ENCODE results near the gene PTPRZ1. TPM values are rescaled to one million over a fixed set of nuclear protein-coding genes. Genes with fewer than 3 reads are reported as not detected.

Gene PTPRZ1
- total RNA-seq, 1 donor from 2014 or later = 1.9 TPM

DNA sequence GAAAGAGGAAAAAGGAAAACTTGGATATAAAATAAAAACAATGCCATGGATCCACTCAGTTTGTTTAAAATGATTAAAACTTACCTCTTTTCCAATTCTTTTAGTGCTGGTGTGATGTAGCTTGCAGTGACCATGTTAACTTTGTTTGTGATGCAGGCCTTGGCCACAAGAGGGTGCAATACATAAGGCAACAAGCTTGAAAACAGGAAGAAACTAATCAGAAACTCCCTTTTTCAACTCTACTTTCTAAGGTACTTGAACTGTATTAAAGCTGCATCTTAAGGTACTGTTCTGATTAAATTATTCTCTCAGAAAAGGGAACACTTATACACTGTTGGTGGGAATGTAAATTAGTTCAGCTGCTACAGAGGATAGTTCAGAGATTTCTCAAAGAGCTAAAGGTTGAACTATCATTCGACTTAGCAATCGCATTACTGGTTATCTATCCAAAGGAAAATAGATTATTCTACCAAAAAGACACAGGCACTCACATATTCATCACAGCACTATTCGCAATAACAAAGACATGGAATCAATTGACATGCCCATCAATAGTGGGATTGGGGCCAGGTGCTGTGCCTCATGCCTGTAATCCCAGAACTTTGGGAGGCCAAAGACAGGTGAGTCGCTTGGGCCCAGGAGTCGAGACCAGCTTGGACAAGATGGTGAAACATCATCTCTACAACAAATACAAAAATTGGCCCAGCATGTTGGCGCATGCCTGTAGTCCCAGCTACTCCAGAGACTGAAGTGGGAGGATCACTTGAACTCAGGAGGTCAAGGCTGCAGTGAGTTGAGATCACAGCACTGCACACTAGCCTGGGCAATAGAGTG lies 220.2 kb downstream of the PTPRZ1 start:
- peaks cover 11% of the 10 kb centered on the region for H3K36me3 ChIP-seq
- intact Hi-C loops (cut with DNase I) = no loop called here
- peak; percentile 50 for DNase-seq
- TF ChIP-seq, protein P1, sequence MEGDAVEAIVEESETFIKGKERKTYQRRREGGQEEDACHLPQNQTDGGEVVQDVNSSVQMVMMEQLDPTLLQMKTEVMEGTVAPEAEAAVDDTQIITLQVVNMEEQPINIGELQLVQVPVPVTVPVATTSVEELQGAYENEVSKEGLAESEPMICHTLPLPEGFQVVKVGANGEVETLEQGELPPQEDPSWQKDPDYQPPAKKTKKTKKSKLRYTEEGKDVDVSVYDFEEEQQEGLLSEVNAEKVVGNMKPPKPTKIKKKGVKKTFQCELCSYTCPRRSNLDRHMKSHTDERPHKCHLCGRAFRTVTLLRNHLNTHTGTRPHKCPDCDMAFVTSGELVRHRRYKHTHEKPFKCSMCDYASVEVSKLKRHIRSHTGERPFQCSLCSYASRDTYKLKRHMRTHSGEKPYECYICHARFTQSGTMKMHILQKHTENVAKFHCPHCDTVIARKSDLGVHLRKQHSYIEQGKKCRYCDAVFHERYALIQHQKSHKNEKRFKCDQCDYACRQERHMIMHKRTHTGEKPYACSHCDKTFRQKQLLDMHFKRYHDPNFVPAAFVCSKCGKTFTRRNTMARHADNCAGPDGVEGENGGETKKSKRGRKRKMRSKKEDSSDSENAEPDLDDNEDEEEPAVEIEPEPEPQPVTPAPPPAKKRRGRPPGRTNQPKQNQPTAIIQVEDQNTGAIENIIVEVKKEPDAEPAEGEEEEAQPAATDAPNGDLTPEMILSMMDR (IDR thresholded peaks at IDR 0.05) = peak; percentile 84
- no peaks in the 10 kb centered on the region for H3K27me3 ChIP-seq (ENCODE audit: low read depth)
- peak; percentile 76 to 81 for ATAC-seq
- no peaks in the 10 kb centered on the region for H3K9me3 ChIP-seq
- no peak overlapping the region for H3K4me3 ChIP-seq
- no peaks in the 10 kb centered on the region for H3K4me1 ChIP-seq
- no peak overlapping the region for H3K27ac ChIP-seq

DNA sequence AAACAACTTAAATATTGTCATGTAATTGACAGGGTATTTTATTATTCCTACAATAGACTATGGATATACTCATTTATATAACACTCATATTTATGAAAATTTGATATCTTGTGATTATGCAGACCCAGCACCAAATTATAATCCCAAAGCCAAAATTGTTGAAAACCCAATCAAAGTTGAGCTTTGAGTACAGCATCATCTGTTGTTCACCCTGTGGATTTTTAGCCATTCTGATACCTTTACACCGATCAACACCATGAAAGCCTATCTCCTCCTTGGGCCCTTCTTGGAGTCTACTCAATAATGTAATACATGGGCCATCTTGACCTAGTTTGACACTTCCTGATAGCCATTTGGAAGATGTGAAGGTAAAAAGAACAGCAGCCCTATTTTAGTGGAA lies 221.6 kb downstream of the PTPRZ1 start:
- TF ChIP-seq, protein P1 (IDR thresholded peaks at IDR 0.05) = no peak
- H3K4me1 ChIP-seq = no peaks in the 10 kb centered on the region
- no peak for DNase-seq
- H3K27ac ChIP-seq = no peak overlapping the region
- ATAC-seq = no peak
- H3K36me3 ChIP-seq = no peaks in the 10 kb centered on the region
- H3K9me3 ChIP-seq = no peaks in the 10 kb centered on the region
- H3K27me3 ChIP-seq (ENCODE audit: low read depth) = no peaks in the 10 kb centered on the region
- H3K4me3 ChIP-seq = no peak overlapping the region
- intact Hi-C loops (cut with DNase I) = no loop called here

DNA sequence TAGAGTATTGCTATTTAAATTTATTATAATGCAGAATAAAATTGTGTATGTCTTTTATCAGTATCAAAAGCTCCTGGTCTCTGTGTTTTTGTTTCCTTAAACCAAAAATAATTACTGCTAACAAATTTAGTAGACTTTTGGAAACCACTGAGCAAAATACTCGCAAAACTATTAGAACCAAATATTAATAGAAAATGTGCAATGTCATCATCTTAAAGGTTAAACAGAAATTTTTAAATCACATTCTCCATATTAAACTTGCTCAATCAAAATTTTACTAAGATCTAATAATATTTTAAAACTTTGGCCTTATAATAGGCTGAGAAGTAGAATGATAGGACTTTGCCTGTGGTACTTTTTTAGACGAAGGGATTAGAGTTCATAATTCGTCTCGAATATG lies 222.7 kb downstream of the PTPRZ1 start:
- no peak for ATAC-seq

DNA sequence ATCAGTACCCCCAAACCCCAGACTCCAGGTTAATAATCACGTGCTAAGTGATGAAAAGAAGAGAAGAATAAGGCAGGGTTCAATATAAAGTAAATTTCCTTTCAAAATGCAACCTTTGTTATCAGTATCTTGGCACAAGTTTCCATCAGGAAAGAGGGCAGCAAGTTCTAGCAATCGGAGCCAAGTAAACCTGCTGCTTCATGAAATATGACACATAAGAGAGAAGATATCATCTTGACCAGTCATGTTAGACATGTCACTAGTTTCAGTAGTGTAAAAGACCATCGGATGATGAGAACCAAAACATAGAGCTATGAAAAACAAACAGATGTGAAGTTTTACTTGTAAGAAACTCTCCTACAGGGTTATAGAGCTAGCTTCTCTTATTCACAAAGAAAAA lies 227.1 kb downstream of the PTPRZ1 start:
- Histone ChIP-seq H3K9me3 (peaks cover 20% of the 10 kb centered on the region), H3K4me3 (no peak overlapping the region), H3K36me3 (peaks cover 17% of the 10 kb centered on the region), H3K27me3 (ENCODE audit: low read depth) (no peaks in the 10 kb centered on the region), H3K4me1 (no peaks in the 10 kb centered on the region), H3K27ac (no peak overlapping the region)
- intact Hi-C loops (cut with DNase I) = no loop called here
- TF ChIP-seq, protein P1 (IDR thresholded peaks at IDR 0.05) = no peak
- DNase-seq = no peak
- no peak for ATAC-seq

More for the DNA sequence above, 222.7 kb downstream of the PTPRZ1 start:
- no peak for DNase-seq
- TF ChIP-seq, protein P1 (IDR thresholded peaks at IDR 0.05) = no peak
- Histone ChIP-seq H3K9me3 (no peaks in the 10 kb centered on the region), H3K27ac (no peak overlapping the region), H3K27me3 (ENCODE audit: low read depth) (no peaks in the 10 kb centered on the region), H3K4me3 (no peak overlapping the region), H3K4me1 (no peaks in the 10 kb centered on the region), H3K36me3 (peaks cover 8% of the 10 kb centered on the region)
- intact Hi-C loops (cut with DNase I) = no loop called here

DNA sequence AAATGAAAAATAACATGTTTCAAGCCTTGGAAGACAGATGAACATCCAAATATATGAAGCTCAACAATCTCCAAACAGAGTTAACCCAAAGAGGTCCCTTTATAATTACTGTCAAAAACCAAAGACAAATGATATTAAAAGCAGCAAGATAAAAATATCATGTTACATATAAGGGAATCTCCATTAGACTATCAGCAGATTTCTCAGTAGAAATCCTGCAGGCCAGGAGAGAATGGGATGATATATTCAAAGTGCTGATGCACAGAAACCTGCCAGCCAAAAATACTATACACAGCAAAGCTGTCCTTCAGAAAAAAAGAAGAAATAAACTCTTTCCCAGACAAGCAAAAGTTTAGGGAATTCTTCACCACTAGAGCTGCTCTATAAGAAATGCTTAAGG lies 230.1 kb downstream of the PTPRZ1 start:
- Histone ChIP-seq H3K9me3 (peaks cover 39% of the 10 kb centered on the region), H3K4me1 (no peaks in the 10 kb centered on the region), H3K4me3 (no peak overlapping the region), H3K36me3 (peaks cover 17% of the 10 kb centered on the region), H3K27me3 (ENCODE audit: low read depth) (no peaks in the 10 kb centered on the region), H3K27ac (no peak overlapping the region)
- TF ChIP-seq, protein P1 (IDR thresholded peaks at IDR 0.05) = no peak
- intact Hi-C loops (cut with DNase I) = no loop called here
- DNase-seq (no peak), ATAC-seq (no peak)
